ENCODE data around the gene SLC1A3. TPM values are rescaled to one million over a fixed set of nuclear protein-coding genes. Genes with fewer than 3 reads are reported as not detected.

The SLC1A3 gene
- total RNA-seq, 1 donor from 2014 or later = 4.0 TPM

- no peaks in the 10 kb centered on the region for H3K4me1 Mint-ChIP-seq (ENCODE audit: unreplicated experiment)
- no peak overlapping the region for H3K27ac Mint-ChIP-seq (ENCODE audit: unreplicated experiment)
- no peak for DNase-seq (ENCODE audit: low spot score)
- no peak overlapping the region for H3K4me3 Mint-ChIP-seq (ENCODE audit: unreplicated experiment)
- no peaks in the 10 kb centered on the region for H3K36me3 Mint-ChIP-seq (ENCODE audit: low read depth, unreplicated experiment)
- H3K27me3 Mint-ChIP-seq (ENCODE audit: unreplicated experiment) = no peaks in the 10 kb centered on the region
- H3K9me3 Mint-ChIP-seq (ENCODE audit: unreplicated experiment) = no peaks in the 10 kb centered on the region
- TF ChIP-seq CTCF (IDR thresholded peaks at IDR 0.05; ENCODE audit: unreplicated experiment) = no peak
Observed at GRCh38 chr5:36635721-36636390, 29.4 kb downstream of the SLC1A3 start.

GRCh38 chr5:36637101-36637500, 30.7 kb downstream of the SLC1A3 start:
- Mint-ChIP-seq H3K27ac (ENCODE audit: unreplicated experiment) (no peak overlapping the region), H3K27me3 (ENCODE audit: unreplicated experiment) (no peaks in the 10 kb centered on the region), H3K9me3 (ENCODE audit: unreplicated experiment) (no peaks in the 10 kb centered on the region), H3K36me3 (ENCODE audit: low read depth, unreplicated experiment) (no peaks in the 10 kb centered on the region), H3K4me3 (ENCODE audit: unreplicated experiment) (no peak overlapping the region), H3K4me1 (ENCODE audit: unreplicated experiment) (no peaks in the 10 kb centered on the region)
- no peak for TF ChIP-seq CTCF (IDR thresholded peaks at IDR 0.05; ENCODE audit: unreplicated experiment)
- DNase-seq (ENCODE audit: low spot score) = no peak

DNA sequence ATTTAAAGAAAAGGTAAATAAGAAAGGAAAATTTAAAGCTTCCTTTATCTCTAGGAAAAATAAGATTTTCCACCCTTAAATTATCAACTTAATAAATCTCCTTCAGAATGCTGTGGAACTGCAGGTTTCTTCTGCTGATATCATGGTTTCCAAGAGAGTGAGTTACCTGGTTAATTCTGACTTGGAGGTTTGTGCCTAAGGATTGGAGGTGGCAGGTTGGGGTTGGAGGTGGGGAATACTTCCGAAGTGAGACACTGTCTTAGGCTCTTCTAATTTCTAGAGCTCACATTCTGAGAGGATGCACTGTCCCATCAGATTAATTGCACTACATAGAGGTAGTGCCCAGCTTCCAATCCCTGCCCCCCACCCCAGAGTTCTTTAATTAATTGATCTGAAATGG, 31.1 kb downstream of the SLC1A3 start:
- Mint-ChIP-seq H3K27me3 (ENCODE audit: unreplicated experiment) (no peaks in the 10 kb centered on the region), H3K36me3 (ENCODE audit: low read depth, unreplicated experiment) (no peaks in the 10 kb centered on the region), H3K27ac (ENCODE audit: unreplicated experiment) (no peak overlapping the region), H3K4me1 (ENCODE audit: unreplicated experiment) (no peaks in the 10 kb centered on the region), H3K9me3 (ENCODE audit: unreplicated experiment) (no peaks in the 10 kb centered on the region), H3K4me3 (ENCODE audit: unreplicated experiment) (no peak overlapping the region)
- no peak for TF ChIP-seq CTCF (IDR thresholded peaks at IDR 0.05; ENCODE audit: unreplicated experiment)
- no peak for DNase-seq (ENCODE audit: low spot score)

GRCh38 chr5:36638056-36638455, 31.6 kb downstream of the SLC1A3 start:
- H3K9me3 Mint-ChIP-seq (ENCODE audit: unreplicated experiment) = no peaks in the 10 kb centered on the region
- H3K27me3 Mint-ChIP-seq (ENCODE audit: unreplicated experiment) = no peaks in the 10 kb centered on the region
- H3K4me1 Mint-ChIP-seq (ENCODE audit: unreplicated experiment) = no peaks in the 10 kb centered on the region
- no peak for DNase-seq (ENCODE audit: low spot score)
- no peaks in the 10 kb centered on the region for H3K36me3 Mint-ChIP-seq (ENCODE audit: low read depth, unreplicated experiment)
- no peak overlapping the region for H3K27ac Mint-ChIP-seq (ENCODE audit: unreplicated experiment)
- no peak for TF ChIP-seq CTCF (IDR thresholded peaks at IDR 0.05; ENCODE audit: unreplicated experiment)
- H3K4me3 Mint-ChIP-seq (ENCODE audit: unreplicated experiment) = no peak overlapping the region

DNA sequence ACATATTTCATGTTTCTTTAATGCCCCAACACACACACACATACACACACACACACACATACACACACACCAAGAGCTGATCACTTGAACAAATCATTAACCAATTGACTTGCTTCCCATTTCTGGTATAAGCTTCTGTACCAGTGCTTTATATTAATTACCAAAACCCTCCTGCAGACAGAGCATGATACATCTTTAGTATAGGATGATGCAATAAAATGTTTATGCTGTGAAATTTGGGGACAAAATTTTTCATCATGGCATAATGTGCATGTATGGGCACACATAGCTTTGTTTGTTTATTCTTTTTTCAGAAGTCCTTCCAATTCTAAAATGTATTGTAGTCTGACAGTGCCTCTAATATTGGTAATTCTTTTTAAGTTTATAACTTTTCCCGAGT, 34.5 kb downstream of the SLC1A3 start:
- Mint-ChIP-seq H3K27ac (ENCODE audit: unreplicated experiment) (no peak overlapping the region), H3K9me3 (ENCODE audit: unreplicated experiment) (no peaks in the 10 kb centered on the region), H3K4me3 (ENCODE audit: unreplicated experiment) (no peak overlapping the region), H3K27me3 (ENCODE audit: unreplicated experiment) (no peaks in the 10 kb centered on the region), H3K4me1 (ENCODE audit: unreplicated experiment) (no peaks in the 10 kb centered on the region), H3K36me3 (ENCODE audit: low read depth, unreplicated experiment) (no peaks in the 10 kb centered on the region)
- no peak for TF ChIP-seq CTCF (IDR thresholded peaks at IDR 0.05; ENCODE audit: unreplicated experiment)
- DNase-seq (ENCODE audit: low spot score) = no peak
